ENCODE measurements around the gene TCAP.

TCAP gene

DNA sequence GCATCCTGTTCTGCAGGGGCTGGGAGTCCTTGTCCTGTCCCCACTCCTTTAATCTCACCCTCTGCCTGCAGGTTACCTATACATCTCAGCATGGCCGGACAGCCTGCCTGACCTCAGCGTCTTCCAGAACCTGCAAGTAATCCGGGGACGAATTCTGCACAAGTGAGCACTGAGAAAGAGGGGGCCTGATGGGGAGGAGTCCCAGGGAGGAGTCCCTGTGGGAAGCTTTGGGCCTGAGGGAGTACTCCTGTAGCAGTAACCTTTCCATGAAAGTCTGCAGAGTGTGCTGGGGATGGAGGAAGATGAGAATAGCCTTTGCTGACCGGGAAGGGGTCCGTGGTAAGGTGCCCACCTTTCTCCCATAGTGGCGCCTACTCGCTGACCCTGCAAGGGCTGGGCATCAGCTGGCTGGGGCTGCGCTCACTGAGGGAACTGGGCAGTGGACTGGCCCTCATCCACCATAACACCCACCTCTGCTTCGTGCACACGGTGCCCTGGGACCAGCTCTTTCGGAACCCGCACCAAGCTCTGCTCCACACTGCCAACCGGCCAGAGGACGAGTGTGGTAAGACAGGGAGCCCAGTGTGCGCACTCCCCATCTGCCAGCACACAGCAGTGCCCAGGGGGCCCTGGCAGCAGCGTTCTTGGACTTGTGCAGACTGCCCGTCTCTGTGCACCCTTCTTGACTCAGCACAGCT, 50.4 kb downstream of the TCAP start:
- no peak overlapping the region for H3K4me3 ChIP-seq (ENCODE audit: low read depth, low read length)
- no peaks in the 10 kb centered on the region for H3K4me1 ChIP-seq (ENCODE audit: control insufficient read depth, insufficient read depth, low read length)
- H3K27me3 ChIP-seq (ENCODE audit: control insufficient read depth, insufficient read depth, low read length), result no peaks in the 10 kb centered on the region
- no peak overlapping the region for H3K9ac ChIP-seq (ENCODE audit: low read depth, low read length)
- peaks cover 97% of the 10 kb centered on the region for H3K36me3 ChIP-seq (ENCODE audit: control insufficient read depth, insufficient read depth, low read length)
- no peaks in the 10 kb centered on the region for H3K9me3 ChIP-seq (ENCODE audit: control insufficient read depth, insufficient read depth, low read length)
- no peak overlapping the region for H3K27ac ChIP-seq (ENCODE audit: low read depth, low read length)
